ENCODE results near the gene SMIM36.

The SMIM36 gene

DNA sequence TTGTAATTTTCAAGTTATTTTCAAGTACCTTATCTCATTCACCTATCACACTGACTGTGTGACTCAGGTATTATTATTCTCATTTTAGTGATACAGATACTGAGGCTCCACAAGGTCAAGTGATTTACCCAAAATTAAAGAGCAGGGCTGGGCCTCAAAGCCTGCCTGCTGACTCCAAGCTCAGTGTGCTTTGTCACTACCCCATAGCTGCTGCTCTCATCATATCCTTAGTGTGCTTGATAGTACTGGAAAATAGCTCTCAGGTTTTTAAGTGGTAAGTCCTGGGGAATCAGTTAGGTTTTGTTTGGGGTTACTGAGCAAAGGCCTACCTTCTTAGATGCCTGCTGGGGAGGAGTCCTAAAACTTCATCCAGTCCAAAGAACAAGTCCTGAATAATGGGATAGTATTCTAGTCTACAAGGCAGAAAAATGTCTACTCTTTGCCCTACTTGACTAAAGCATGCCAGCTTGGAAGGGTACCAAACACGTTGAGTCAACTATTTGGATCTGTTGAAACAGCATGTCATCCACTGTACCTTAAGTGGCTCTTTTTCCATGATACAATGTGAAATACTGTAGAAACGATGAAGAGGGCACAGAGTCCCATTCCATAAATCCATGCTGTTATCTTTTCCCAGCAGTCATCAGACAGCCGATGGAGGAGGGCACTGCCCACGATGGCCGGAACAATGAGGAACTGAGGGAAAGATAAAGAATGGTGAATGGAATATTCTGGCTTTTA lies 100.4 kb downstream of the SMIM36 start:
- H3K9me3 ChIP-seq (replicated peaks; ENCODE audit: insufficient read depth, low read length): no peaks in the 10 kb centered on the region
- no peaks in the 10 kb centered on the region for H3K27me3 ChIP-seq (replicated peaks; ENCODE audit: insufficient read depth, low read length)
- DNase-seq: no peak
- H3K9ac ChIP-seq (ENCODE audit: low read length): no peak overlapping the region
- TF ChIP-seq EZH2phosphoT487 (IDR thresholded peaks at IDR 0.05; ENCODE audit: low read length) (no peak), CTCF (IDR thresholded peaks at IDR 0.05; ENCODE audit: low read length) (no peak), EZH2 (optimal IDR thresholded peaks at IDR 0.05; ENCODE audit: low read depth, low read length) (no peak)
- no peak overlapping the region for H3K4me2 ChIP-seq (ENCODE audit: low read depth, low read length)
- no peak overlapping the region for H3K27ac ChIP-seq (ENCODE audit: low read length)
- no peaks in the 10 kb centered on the region for H3K9me2 ChIP-seq (replicated peaks; ENCODE audit: insufficient read depth, low read length)
- H2AFZ ChIP-seq (ENCODE audit: low read length): no peak overlapping the region
- no peaks in the 10 kb centered on the region for H4K20me1 ChIP-seq (ENCODE audit: insufficient read depth, low read length)
- H3K79me2 ChIP-seq (ENCODE audit: low read length): 0 out of 2 replicates have a peak, but pooled peaks cover 3% of the 10 kb centered on the region
- no peak overlapping the region for H3K4me3 ChIP-seq (ENCODE audit: low read length)
- no peaks in the 10 kb centered on the region for H3K4me1 ChIP-seq (ENCODE audit: low read length)
- no peaks in the 10 kb centered on the region for H3F3A ChIP-seq (ENCODE audit: insufficient read depth, low read length)
- peaks cover 5% of the 10 kb centered on the region; the same call in 1 of the 2 replicates for H3K36me3 ChIP-seq (replicated peaks; ENCODE audit: insufficient read depth, low read length)

DNA sequence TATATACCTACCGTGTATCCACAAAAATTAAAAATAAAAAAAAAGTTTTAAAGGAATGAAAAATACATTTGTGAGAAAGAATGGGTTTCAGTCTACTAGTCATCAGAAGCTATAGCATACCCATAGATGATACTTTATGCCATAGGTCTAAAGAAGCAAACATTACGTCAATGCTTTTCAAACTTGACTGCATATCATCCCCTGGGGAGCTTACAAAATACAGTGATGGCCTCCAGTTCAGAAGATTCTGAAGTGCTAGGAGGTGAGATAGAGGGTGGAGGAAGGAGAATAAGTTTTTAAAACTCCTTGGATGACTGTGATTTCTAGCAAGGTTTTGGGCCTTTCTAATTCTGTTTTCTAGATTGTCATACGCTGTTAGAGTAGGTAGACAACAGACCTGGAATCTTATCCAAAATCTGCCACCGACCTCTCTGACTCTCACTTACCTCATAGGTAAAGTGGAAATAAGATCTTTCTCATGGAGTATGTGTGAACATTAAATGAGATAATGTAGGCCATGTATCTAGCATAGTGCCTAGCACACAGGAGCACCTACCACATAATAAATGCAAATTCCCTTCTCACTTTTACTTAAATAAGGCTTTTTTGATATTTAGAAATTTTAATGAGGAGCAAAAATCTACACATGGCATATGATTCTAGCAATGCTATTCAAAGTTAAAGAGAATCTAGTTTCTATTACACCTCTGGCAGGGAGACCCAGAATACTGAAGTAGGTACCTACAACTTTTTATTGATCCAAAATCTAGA lies 102.0 kb downstream of the SMIM36 start:
- no peaks in the 10 kb centered on the region for H3K9me3 ChIP-seq (replicated peaks; ENCODE audit: insufficient read depth, low read length)
- no peak overlapping the region for H2AFZ ChIP-seq (ENCODE audit: low read length)
- H3K79me2 ChIP-seq (ENCODE audit: low read length): no peaks in the 10 kb centered on the region
- no peak overlapping the region for H3K9ac ChIP-seq (ENCODE audit: low read length)
- H3K27me3 ChIP-seq (replicated peaks; ENCODE audit: insufficient read depth, low read length): no peaks in the 10 kb centered on the region
- no peak overlapping the region for H3K27ac ChIP-seq (ENCODE audit: low read length)
- no peaks in the 10 kb centered on the region for H4K20me1 ChIP-seq (ENCODE audit: insufficient read depth, low read length)
- H3K9me2 ChIP-seq (replicated peaks; ENCODE audit: insufficient read depth, low read length): no peaks in the 10 kb centered on the region
- H3K36me3 ChIP-seq (replicated peaks; ENCODE audit: insufficient read depth, low read length): peaks cover 5% of the 10 kb centered on the region; the same call in 1 of the 2 replicates
- H3K4me3 ChIP-seq (ENCODE audit: low read length): no peak overlapping the region
- H3K4me1 ChIP-seq (ENCODE audit: low read length): no peaks in the 10 kb centered on the region
- DNase-seq: no peak
- TF ChIP-seq CTCF (IDR thresholded peaks at IDR 0.05; ENCODE audit: low read length) (no peak), EZH2phosphoT487 (IDR thresholded peaks at IDR 0.05; ENCODE audit: low read length) (no peak), EZH2 (optimal IDR thresholded peaks at IDR 0.05; ENCODE audit: low read depth, low read length) (no peak)
- H3F3A ChIP-seq (ENCODE audit: insufficient read depth, low read length): no peaks in the 10 kb centered on the region
- H3K4me2 ChIP-seq (ENCODE audit: low read depth, low read length): no peak overlapping the region

DNA sequence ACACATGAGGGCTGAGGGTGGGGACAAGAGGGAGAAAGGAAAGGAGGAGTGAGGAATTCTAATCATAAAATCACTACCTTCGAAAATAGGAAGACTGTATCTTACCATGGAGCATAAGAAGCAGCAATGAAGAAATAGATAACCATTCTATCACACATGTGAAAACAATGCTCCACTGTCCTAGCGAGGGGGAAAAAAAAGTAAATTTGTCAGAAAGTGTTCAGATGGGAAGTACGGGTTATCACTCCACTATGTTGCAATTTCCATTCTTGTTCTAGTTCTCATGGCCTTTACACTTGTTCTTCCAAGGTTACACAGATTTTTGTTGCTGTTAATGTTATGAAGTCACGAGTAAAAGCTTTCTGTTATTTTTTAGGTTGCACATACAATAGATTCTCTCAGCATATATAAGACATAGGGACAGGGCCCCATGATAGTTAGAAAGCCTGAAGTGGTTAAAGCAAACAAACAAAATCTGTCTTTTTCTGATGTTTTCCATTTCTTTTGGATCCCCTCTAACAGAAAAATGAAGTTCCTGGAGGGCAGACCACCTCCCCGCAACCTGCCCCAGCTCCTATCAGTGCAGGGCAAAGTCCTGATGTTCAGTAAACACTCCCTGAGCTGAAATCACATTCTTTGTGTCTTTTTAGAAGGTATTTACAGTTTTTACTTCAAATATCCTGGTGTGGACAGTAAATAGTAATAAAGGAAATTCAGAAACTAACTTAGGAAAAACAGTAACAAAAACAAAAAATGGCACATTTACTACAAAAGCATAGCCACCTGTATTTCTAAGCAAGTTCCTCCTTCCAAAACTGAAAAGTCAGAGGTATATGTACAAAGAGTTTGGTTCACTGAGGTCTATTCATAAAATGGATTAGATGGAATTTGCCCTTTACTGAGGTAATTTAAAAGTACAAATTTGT lies 103.3 kb downstream of the SMIM36 start:
- Histone ChIP-seq H3F3A (ENCODE audit: insufficient read depth, low read length) (no peaks in the 10 kb centered on the region), H3K9me3 (replicated peaks; ENCODE audit: insufficient read depth, low read length) (no peaks in the 10 kb centered on the region), H3K4me1 (ENCODE audit: low read length) (no peaks in the 10 kb centered on the region), H3K4me2 (ENCODE audit: low read depth, low read length) (no peak overlapping the region), H3K27ac (ENCODE audit: low read length) (no peak overlapping the region), H3K36me3 (replicated peaks; ENCODE audit: insufficient read depth, low read length) (peaks cover 5% of the 10 kb centered on the region; the same call in 1 of the 2 replicates), H3K4me3 (ENCODE audit: low read length) (no peak overlapping the region), H3K79me2 (ENCODE audit: low read length) (no peaks in the 10 kb centered on the region), H3K27me3 (replicated peaks; ENCODE audit: insufficient read depth, low read length) (no peaks in the 10 kb centered on the region), H3K9ac (ENCODE audit: low read length) (no peak overlapping the region), H2AFZ (ENCODE audit: low read length) (no peak overlapping the region), H4K20me1 (ENCODE audit: insufficient read depth, low read length) (no peaks in the 10 kb centered on the region), H3K9me2 (replicated peaks; ENCODE audit: insufficient read depth, low read length) (no peaks in the 10 kb centered on the region)
- no peak for DNase-seq
- TF ChIP-seq EZH2 (optimal IDR thresholded peaks at IDR 0.05; ENCODE audit: low read depth, low read length): no peak
- no peak for TF ChIP-seq EZH2phosphoT487 (IDR thresholded peaks at IDR 0.05; ENCODE audit: low read length)
- no peak for TF ChIP-seq CTCF (IDR thresholded peaks at IDR 0.05; ENCODE audit: low read length)
